H9 (cell line): ENCODE data around the gene RPL37. TPM values are rescaled to one million over a fixed set of nuclear protein-coding genes. Genes with fewer than 3 reads are reported as not detected.
A peak's percentile ranks its signal among the peaks of the same experiment; 100 is the strongest.

Source experiments
- DNase-seq: peaks from one replicate; pipeline ENCODE4 v3.0.0-alpha.2; 2017
- H2AFZ ChIP-seq: one replicate; pipeline ENCODE4 v1.6.1; 2013; ENCODE audit warnings: mild to moderate bottlenecking, low read length, control low read depth, moderate library complexity
- H2AK5ac ChIP-seq: 2 replicates; pipeline ENCODE4 v1.6.1; 2013; ENCODE audit warnings: low read length, control low read depth, mixed read lengths; ENCODE audit not compliant: insufficient read length
- H2BK120ac ChIP-seq: one replicate; pipeline ENCODE4 v1.6.1; 2013; ENCODE audit warnings: low read depth, mild to moderate bottlenecking, low read length, control low read depth, inconsistent platforms; ENCODE audit not compliant: poor library complexity, severe bottlenecking
- H2BK12ac ChIP-seq: 2 replicates; pipeline ENCODE4 v1.6.1; 2013; ENCODE audit warnings: low read length, control low read depth, mixed read lengths, low read depth; ENCODE audit not compliant: insufficient read length
- H2BK15ac ChIP-seq: 2 replicates; pipeline ENCODE4 v1.6.1; 2013; ENCODE audit warnings: low read depth, low read length, control low read depth
- H2BK20ac ChIP-seq: one replicate; pipeline ENCODE4 v1.6.1; 2013; ENCODE audit warnings: low read depth, mild to moderate bottlenecking, low read length, control low read depth, inconsistent platforms; ENCODE audit not compliant: poor library complexity, severe bottlenecking
- H2BK5ac ChIP-seq: 2 replicates; pipeline ENCODE4 v1.6.1; 2013; ENCODE audit warnings: low read length, control low read depth, mixed read lengths; ENCODE audit not compliant: insufficient read length
- H3K14ac ChIP-seq: 2 replicates; pipeline ENCODE4 v1.6.1; 2013; ENCODE audit warnings: low read length, control low read depth; ENCODE audit not compliant: insufficient read depth
- H3K18ac ChIP-seq: 2 replicates; pipeline ENCODE4 v1.6.1; 2013; ENCODE audit warnings: low read depth, mild to moderate bottlenecking, mixed read lengths, low read length, control low read depth; ENCODE audit not compliant: insufficient read length
- H3K23ac ChIP-seq: 2 replicates; pipeline ENCODE4 v1.6.1; 2013; ENCODE audit warnings: low read length, control low read depth, mixed read lengths, low read depth; ENCODE audit not compliant: insufficient read length
- H3K23me2 ChIP-seq: 2 replicates; pipeline ENCODE4 v1.6.1; 2013; ENCODE audit warnings: low read depth, mild to moderate bottlenecking, mixed read lengths, low read length, control low read depth; ENCODE audit not compliant: insufficient read length, poor library complexity, severe bottlenecking
- H3K27ac ChIP-seq: 2 replicates; pipeline ENCODE4 v1.5.1; 2013; ENCODE audit warnings: low read length, control low read depth, mixed read lengths, low read depth; ENCODE audit not compliant: insufficient read length
- H3K27me3 ChIP-seq: 2 replicates; pipeline ENCODE4 v1.6.1; 2013; ENCODE audit warnings: low read length, control low read depth, inconsistent platforms; ENCODE audit not compliant: insufficient read depth
- H3K4ac ChIP-seq: 2 replicates; pipeline ENCODE4 v1.6.1; 2013; ENCODE audit warnings: low read depth, mild to moderate bottlenecking, control low read depth, inconsistent platforms, low read length, moderate library complexity
- H3K4me1 ChIP-seq: 2 replicates; pipeline ENCODE4 v1.6.1; 2013; ENCODE audit warnings: low read length, control low read depth, inconsistent platforms; ENCODE audit not compliant: insufficient read depth
- H3K4me2 ChIP-seq: 2 replicates; pipeline ENCODE4 v1.6.1; 2013; ENCODE audit warnings: low read length, control low read depth, mixed read lengths; ENCODE audit not compliant: insufficient read length, insufficient read depth
- H3K56ac ChIP-seq: 2 replicates; pipeline ENCODE4 v1.6.1; 2013; ENCODE audit warnings: low read depth, mild to moderate bottlenecking, mixed read lengths, low read length, control low read depth; ENCODE audit not compliant: insufficient read length
- H3K79me1 ChIP-seq: 2 replicates; pipeline ENCODE4 v1.6.1; 2013; ENCODE audit warnings: low read depth, mild to moderate bottlenecking, moderate library complexity, low read length, control low read depth, inconsistent platforms; ENCODE audit not compliant: insufficient read depth, poor library complexity, severe bottlenecking
- H3K79me2 ChIP-seq: 2 replicates; pipeline ENCODE4 v1.6.1; 2013; ENCODE audit warnings: low read length, control low read depth, inconsistent platforms; ENCODE audit not compliant: insufficient read depth
- H3K9ac ChIP-seq: 2 replicates; pipeline ENCODE4 v1.6.1; 2013; ENCODE audit warnings: low read length, control low read depth, mixed read lengths; ENCODE audit not compliant: insufficient read length; ENCODE audit errors: extremely low read depth
- H3K9me3 ChIP-seq: one replicate; pipeline ENCODE4 v1.6.1; 2013; ENCODE audit warnings: low read depth, low read length, inconsistent platforms; ENCODE audit not compliant: control insufficient read depth
- H3T11ph ChIP-seq: one replicate; pipeline ENCODE4 v1.6.1; 2013; ENCODE audit warnings: mild to moderate bottlenecking, low read length, control low read depth, inconsistent platforms
- H4K20me1 ChIP-seq: one replicate; pipeline ENCODE4 v1.6.1; 2013; ENCODE audit not compliant: control insufficient read depth, insufficient read length, insufficient read depth
- H4K5ac ChIP-seq: 2 replicates; pipeline ENCODE4 v1.6.1; 2013; ENCODE audit warnings: low read depth, mild to moderate bottlenecking, mixed read lengths, low read length, control low read depth; ENCODE audit not compliant: insufficient read length
- H4K8ac ChIP-seq: replicated peaks from 2 replicates; pipeline ENCODE4 v1.6.1; 2013; ENCODE audit warnings: low read length, control low read depth, mixed read lengths, low read depth; ENCODE audit not compliant: insufficient read length
- H4K91ac ChIP-seq: 2 replicates; pipeline ENCODE4 v1.6.1; 2013; ENCODE audit warnings: low read depth, mild to moderate bottlenecking, moderate library complexity, mixed read lengths, low read length, control low read depth; ENCODE audit not compliant: insufficient read length
- H3K27ac Mint-ChIP-seq, 3 experiments: 2 replicates in 2 of 3; 3 replicates in 1 of 3; pipeline ENCODE4 v1.8.0; 2020 to 2021; ENCODE audit warnings: mixed read lengths in 3 of 3, mild to moderate bottlenecking in 1 of 3, moderate library complexity in 1 of 3
- H3K27me3 Mint-ChIP-seq: 2 replicates; pipeline ENCODE4 v1.8.0; 2021; ENCODE audit warnings: low read depth, mild to moderate bottlenecking, moderate library complexity, mixed read lengths
- H3K36me3 Mint-ChIP-seq, 3 experiments: 2 replicates in 2 of 3; 3 replicates in 1 of 3; pipeline ENCODE4 v1.8.0; 2020 to 2021; ENCODE audit warnings: low read depth in 3 of 3, mixed read lengths in 3 of 3; ENCODE audit not compliant: insufficient read depth in 1 of 3
- H3K4me1 Mint-ChIP-seq, 2 experiments: 2 replicates each; pipeline ENCODE4 v1.8.0; 2020; ENCODE audit warnings: mixed read lengths in 2 of 2
- H3K4me3 Mint-ChIP-seq, 2 experiments: 2 replicates in 1 of 2; 3 replicates in 1 of 2; pipeline ENCODE4 v1.8.0; 2020 to 2021; ENCODE audit warnings: mild to moderate bottlenecking in 2 of 2, mixed read lengths in 2 of 2, moderate library complexity in 1 of 2
- H3K9me3 Mint-ChIP-seq, 2 experiments: 2 replicates in 1 of 2; 3 replicates in 1 of 2; pipeline ENCODE4 v1.8.0; 2020; ENCODE audit warnings: mild to moderate bottlenecking in 2 of 2, mixed read lengths in 2 of 2, moderate library complexity in 1 of 2
- WGBS: extraction: QIAGEN DNeasy Blood & Tissue Kit; methylation state at CpG from one replicate; pipeline ENCODE4 v1.1.7; 2013; ENCODE audit warnings: missing lambda C conversion rate, low lambda C conversion rate, mixed read lengths; ENCODE audit not compliant: insufficient read length; ENCODE audit errors: extremely low coverage; 5-methylcytosine and 5-hydroxymethylcytosine counted together
- total RNA-seq: library from RNA; stranded (reverse); gene quantifications from 2 replicates; pipeline ENCODE4 v1.2.1, GENCODE V29; 2021
- TF ChIP-seq, protein P1 (sequence below): fragments of 200-600 bp; sonication (generic); conservative IDR thresholded peaks from 3 replicates; pipeline ENCODE4 v1.8.0; 2021; ENCODE audit warnings: antibody characterized with exemption, mild to moderate bottlenecking

The RPL37 gene
- total RNA-seq, 1 experiment from 2014 or later = 1,735 TPM

DNA sequence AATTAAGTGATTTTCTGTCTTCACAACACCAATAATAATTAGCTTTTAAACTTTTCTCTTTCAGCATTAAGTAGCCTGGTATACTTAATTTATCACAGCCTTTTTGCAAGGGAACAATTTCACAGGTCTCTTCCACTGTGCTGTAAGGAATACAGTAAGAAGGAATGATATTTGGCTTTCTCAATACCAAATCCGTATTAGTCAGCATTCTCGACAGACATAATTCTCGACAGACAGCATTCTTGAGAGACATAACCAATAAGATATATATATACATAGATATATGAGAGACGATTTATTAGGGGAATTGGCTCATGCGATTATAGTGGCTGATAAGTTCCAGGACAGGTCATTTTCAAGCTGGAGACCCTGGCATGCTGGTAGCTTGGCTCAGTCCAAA, 54.8 kb downstream of the RPL37 start:
- H3K23me2 ChIP-seq = no peaks in the 10 kb centered on the region
- H3K9me3 Mint-ChIP-seq = no peaks in the 10 kb centered on the region

More for the DNA sequence above, 54.8 kb downstream of the RPL37 start:
- no peak overlapping the region for H2BK15ac ChIP-seq
- no peak overlapping the region for H3K56ac ChIP-seq
- no peak for DNase-seq
- H4K20me1 ChIP-seq = no peaks in the 10 kb centered on the region
- H3K9ac ChIP-seq = no peak overlapping the region
- no peak overlapping the region for H3T11ph ChIP-seq
- no peaks in the 10 kb centered on the region for H3K27me3 ChIP-seq
- Mint-ChIP-seq H3K27me3 (no peaks in the 10 kb centered on the region), H3K4me3 (no peak overlapping the region), H3K36me3 (peaks cover 8 to 21% (median 19%) of the 10 kb centered on the region in 3 experiments; a peak in 6 of 7 replicates), H3K4me1 (no peaks in the 10 kb centered on the region; a peak in 1 of 4 replicates), H3K27ac (peak overlapping the region in 1 of 3 experiments; percentile 49; a peak in 1 of 7 replicates)
- H2BK120ac ChIP-seq = no peak overlapping the region
- H3K4ac ChIP-seq = no peak overlapping the region
- H2AK5ac ChIP-seq = no peak overlapping the region
- H2BK5ac ChIP-seq = no peak overlapping the region
- no peak overlapping the region for H3K23ac ChIP-seq
- no peak overlapping the region for H4K5ac ChIP-seq
- H3K9me3 ChIP-seq = no peaks in the 10 kb centered on the region
- H3K27ac ChIP-seq = no peak overlapping the region
- H2BK20ac ChIP-seq = no peak overlapping the region
- no peak overlapping the region for H2AFZ ChIP-seq
- peaks cover 3% of the 10 kb centered on the region for H3K79me1 ChIP-seq
- H4K91ac ChIP-seq = no peak overlapping the region
- peaks cover 23% of the 10 kb centered on the region; the same call in 1 of the 2 replicates for H3K79me2 ChIP-seq
- H2BK12ac ChIP-seq = no peak overlapping the region
- H3K18ac ChIP-seq = no peak overlapping the region
- no peak overlapping the region for H3K4me2 ChIP-seq
- TF ChIP-seq, protein P1, sequence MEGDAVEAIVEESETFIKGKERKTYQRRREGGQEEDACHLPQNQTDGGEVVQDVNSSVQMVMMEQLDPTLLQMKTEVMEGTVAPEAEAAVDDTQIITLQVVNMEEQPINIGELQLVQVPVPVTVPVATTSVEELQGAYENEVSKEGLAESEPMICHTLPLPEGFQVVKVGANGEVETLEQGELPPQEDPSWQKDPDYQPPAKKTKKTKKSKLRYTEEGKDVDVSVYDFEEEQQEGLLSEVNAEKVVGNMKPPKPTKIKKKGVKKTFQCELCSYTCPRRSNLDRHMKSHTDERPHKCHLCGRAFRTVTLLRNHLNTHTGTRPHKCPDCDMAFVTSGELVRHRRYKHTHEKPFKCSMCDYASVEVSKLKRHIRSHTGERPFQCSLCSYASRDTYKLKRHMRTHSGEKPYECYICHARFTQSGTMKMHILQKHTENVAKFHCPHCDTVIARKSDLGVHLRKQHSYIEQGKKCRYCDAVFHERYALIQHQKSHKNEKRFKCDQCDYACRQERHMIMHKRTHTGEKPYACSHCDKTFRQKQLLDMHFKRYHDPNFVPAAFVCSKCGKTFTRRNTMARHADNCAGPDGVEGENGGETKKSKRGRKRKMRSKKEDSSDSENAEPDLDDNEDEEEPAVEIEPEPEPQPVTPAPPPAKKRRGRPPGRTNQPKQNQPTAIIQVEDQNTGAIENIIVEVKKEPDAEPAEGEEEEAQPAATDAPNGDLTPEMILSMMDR = no peak
- no peak overlapping the region for H3K14ac ChIP-seq
- no peak overlapping the region for H4K8ac ChIP-seq
- no peaks in the 10 kb centered on the region for H3K4me1 ChIP-seq
- WGBS = no CpG with 5 or more reads among the region's 5 CpGs
